ENCODE measurements around the gene TFDP2.

- TF ChIP-seq CTCF (IDR thresholded peaks at IDR 0.05 in 8 of 11, conservative IDR thresholded peaks at IDR 0.05 in 3 of 11) (no peak), POLR2A (IDR thresholded peaks at IDR 0.05) (no peak), POLR2AphosphoS5 (IDR thresholded peaks at IDR 0.05) (no peak)
These were observed 215.7 kb downstream of the TFDP2 start for GRCh38 chr3:141933421-141934300.
